Epithelial cell of esophagus (primary cell): Measurements from ENCODE around the gene ZSCAN2.
A peak's percentile ranks its signal among the peaks of the same experiment; 100 is the strongest.

ENCODE experiments used
- DNase-seq: peaks from one replicate; pipeline ENCODE4 v3.0.0; 2010; ENCODE audit warnings: low read depth
- H3K4me3 ChIP-seq: 2 replicates; pipeline ENCODE4 v1.5.1; 2011; ENCODE audit warnings: mild to moderate bottlenecking, low read length, control low read depth
- CTCF ChIP-seq: IDR thresholded peaks from 2 replicates; pipeline ENCODE4 v1.5.1; 2011; ENCODE audit warnings: low read depth, mild to moderate bottlenecking, low read length, control low read depth, inconsistent platforms; ENCODE audit not compliant: insufficient read depth; ENCODE audit errors: missing control alignments

The ZSCAN2 gene

GRCh38 chr15:84611631-84612030 is 10.8 kb downstream of the ZSCAN2 start:
- peak; percentile 28 for DNase-seq
- H3K4me3 ChIP-seq: no peak overlapping the region
- no peak for TF ChIP-seq CTCF

- TF ChIP-seq CTCF: no peak
- DNase-seq: peak; percentile 17
- H3K4me3 ChIP-seq: no peak overlapping the region
These were observed 15.4 kb downstream of the ZSCAN2 start for GRCh38 chr15:84616235-84616634.

DNA sequence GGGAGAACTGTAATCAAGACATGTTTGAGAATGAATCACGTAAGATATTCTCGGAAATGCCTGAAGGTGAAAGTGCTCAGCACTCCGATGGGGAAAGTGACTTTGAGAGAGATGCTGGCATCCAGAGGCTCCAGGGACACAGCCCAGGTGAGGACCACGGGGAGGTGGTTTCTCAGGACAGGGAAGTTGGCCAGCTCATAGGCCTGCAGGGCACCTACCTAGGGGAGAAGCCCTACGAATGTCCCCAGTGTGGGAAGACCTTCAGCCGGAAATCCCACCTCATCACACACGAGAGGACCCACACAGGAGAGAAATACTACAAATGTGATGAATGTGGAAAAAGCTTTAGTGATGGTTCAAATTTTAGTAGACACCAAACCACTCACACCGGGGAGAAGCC is 19.8 kb downstream of the ZSCAN2 start:
- no peak for DNase-seq
- no peak overlapping the region for H3K4me3 ChIP-seq

DNA sequence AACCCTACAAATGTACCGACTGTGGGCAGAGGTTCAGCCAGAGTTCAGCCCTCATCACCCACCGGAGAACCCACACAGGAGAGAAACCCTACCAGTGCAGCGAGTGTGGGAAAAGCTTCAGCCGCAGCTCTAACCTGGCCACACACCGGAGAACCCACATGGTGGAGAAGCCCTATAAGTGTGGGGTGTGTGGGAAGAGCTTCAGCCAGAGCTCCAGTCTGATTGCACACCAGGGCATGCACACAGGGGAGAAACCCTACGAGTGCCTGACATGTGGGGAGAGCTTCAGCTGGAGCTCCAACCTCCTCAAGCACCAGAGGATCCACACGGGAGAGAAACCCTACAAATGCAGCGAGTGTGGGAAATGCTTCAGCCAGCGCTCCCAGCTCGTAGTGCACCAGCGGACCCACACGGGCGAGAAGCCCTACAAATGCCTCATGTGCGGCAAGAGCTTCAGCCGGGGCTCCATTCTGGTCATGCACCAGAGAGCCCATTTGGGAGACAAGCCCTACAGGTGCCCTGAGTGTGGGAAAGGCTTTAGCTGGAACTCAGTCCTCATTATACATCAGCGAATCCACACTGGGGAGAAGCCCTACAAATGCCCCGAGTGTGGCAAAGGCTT is 20.7 kb downstream of the ZSCAN2 start:
- H3K4me3 ChIP-seq: no peak overlapping the region
- no peak for TF ChIP-seq CTCF
- DNase-seq: no peak

More for the DNA sequence above, 19.8 kb downstream of the ZSCAN2 start:
- no peak for TF ChIP-seq CTCF

GRCh38 chr15:84624359-84624758 is 23.6 kb downstream of the ZSCAN2 start:
- no peak overlapping the region for H3K4me3 ChIP-seq
- DNase-seq: no peak
- TF ChIP-seq CTCF: no peak

- DNase-seq: no peak
- H3K4me3 ChIP-seq: no peak overlapping the region
These were observed 24.3 kb downstream of the ZSCAN2 start for GRCh38 chr15:84625123-84625522.

More at GRCh38 chr15:84625123-84625522, 24.3 kb downstream of the ZSCAN2 start:
- no peak for TF ChIP-seq CTCF
